Measurements from ENCODE around the gene DOCK1.
A peak's percentile ranks its signal among the peaks of the same experiment; 100 is the strongest.
"Not testable (repeated sequence)": the region's sequence is repeated elsewhere in the genome, so short reads cannot be mapped to it uniquely, and the experiment has no call there.

The DOCK1 gene

GRCh38 chr10:126892226-126893175 lies 12.7 kb upstream of the DOCK1 start:
- no peak overlapping the region for H3K4me3 ChIP-seq (replicated peaks in 1 of 2; ENCODE audit: low read depth in 2 of 2, low read length in 2 of 2)
- DNase-seq (ENCODE audit: low read depth in 2 of 2) = no peak
- TF ChIP-seq, protein P1, sequence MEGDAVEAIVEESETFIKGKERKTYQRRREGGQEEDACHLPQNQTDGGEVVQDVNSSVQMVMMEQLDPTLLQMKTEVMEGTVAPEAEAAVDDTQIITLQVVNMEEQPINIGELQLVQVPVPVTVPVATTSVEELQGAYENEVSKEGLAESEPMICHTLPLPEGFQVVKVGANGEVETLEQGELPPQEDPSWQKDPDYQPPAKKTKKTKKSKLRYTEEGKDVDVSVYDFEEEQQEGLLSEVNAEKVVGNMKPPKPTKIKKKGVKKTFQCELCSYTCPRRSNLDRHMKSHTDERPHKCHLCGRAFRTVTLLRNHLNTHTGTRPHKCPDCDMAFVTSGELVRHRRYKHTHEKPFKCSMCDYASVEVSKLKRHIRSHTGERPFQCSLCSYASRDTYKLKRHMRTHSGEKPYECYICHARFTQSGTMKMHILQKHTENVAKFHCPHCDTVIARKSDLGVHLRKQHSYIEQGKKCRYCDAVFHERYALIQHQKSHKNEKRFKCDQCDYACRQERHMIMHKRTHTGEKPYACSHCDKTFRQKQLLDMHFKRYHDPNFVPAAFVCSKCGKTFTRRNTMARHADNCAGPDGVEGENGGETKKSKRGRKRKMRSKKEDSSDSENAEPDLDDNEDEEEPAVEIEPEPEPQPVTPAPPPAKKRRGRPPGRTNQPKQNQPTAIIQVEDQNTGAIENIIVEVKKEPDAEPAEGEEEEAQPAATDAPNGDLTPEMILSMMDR (IDR thresholded peaks at IDR 0.05; ENCODE audit: low read depth, low read length) = no peak

DNA sequence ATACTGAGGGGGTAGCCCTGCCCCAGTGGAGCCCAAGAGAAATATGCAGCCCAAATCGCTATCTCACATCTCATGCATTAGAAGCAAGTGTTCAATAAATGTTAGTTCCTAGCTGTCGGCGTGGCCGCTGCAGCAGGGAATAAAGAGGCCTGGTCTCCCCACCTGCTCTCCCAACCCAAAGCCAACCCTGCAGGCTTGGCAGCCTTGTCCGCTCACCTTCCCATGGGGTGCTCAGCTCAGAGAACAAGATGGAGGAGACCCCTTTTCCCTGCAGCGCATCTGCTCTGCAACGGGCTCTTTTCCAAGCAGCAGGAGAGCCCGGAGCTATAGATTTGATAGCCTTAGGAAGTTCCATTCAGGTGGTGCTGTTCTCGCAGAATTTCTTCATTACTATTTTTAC lies 12.0 kb upstream of the DOCK1 start:
- H3K4me3 ChIP-seq (replicated peaks in 1 of 2; ENCODE audit: low read depth in 2 of 2, low read length in 2 of 2) = no peak overlapping the region
- TF ChIP-seq, protein P1 (IDR thresholded peaks at IDR 0.05; ENCODE audit: low read depth, low read length) = no peak
- no peak for DNase-seq (ENCODE audit: low read depth in 2 of 2)

GRCh38 chr10:126893841-126894240 lies 11.4 kb upstream of the DOCK1 start:
- TF ChIP-seq, protein P1 (IDR thresholded peaks at IDR 0.05; ENCODE audit: low read depth, low read length) = no peak
- DNase-seq (ENCODE audit: low read depth in 2 of 2) = no peak
- H3K4me3 ChIP-seq (replicated peaks in 1 of 2; ENCODE audit: low read depth in 2 of 2, low read length in 2 of 2) = no peak overlapping the region

GRCh38 chr10:126895214-126895781 lies 9.9 kb upstream of the DOCK1 start:
- no peak for DNase-seq (ENCODE audit: low read depth in 2 of 2)
- H3K4me3 ChIP-seq (replicated peaks in 1 of 2; ENCODE audit: low read depth in 2 of 2, low read length in 2 of 2) = no peak overlapping the region
- TF ChIP-seq, protein P1 (IDR thresholded peaks at IDR 0.05; ENCODE audit: low read depth, low read length) = no peak

DNA sequence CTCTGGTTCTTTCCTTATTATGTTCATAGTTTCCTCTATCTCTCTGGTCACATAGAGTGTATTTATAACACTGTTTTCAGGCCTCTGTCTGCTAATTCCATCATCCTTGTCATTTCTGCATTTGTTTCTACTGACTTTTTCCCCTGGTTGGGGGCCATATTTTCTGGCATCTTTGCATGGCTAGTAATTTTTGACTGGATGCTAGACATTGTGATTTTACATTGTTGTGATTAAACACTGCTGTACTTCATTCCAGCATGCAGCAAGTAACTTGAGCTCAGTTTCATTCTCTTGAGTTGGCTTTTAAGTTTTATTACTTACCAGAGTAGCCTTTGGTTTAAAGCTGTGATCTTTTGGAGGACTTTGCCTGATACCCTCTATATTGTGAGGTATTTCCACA lies 6.8 kb upstream of the DOCK1 start:
- no peak overlapping the region for H3K4me3 ChIP-seq (replicated peaks in 1 of 2; ENCODE audit: low read depth in 2 of 2, low read length in 2 of 2)
- no peak for DNase-seq (ENCODE audit: low read depth in 2 of 2)
- TF ChIP-seq, protein P1 (IDR thresholded peaks at IDR 0.05; ENCODE audit: low read depth, low read length) = no peak

DNA sequence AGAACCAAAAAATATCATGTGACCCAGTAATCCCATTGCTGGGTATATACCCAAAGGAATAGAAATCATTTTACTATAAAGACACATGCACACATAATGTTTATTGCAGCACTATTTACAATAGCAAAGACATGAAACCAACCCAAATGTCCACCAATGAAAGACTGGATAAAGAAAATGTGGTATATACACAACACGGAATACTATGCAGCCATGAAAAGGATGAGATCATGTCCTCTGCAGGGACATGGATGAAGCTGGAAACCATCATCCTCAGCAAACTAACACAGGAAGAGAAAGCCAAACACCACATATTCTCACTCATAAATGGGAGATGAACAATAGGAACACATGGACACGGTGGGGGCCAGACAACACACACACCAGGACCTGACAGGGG lies 5.7 kb upstream of the DOCK1 start:
- not testable (repeated sequence) for H3K4me3 ChIP-seq (replicated peaks in 1 of 2; ENCODE audit: low read depth in 2 of 2, low read length in 2 of 2)

DNA sequence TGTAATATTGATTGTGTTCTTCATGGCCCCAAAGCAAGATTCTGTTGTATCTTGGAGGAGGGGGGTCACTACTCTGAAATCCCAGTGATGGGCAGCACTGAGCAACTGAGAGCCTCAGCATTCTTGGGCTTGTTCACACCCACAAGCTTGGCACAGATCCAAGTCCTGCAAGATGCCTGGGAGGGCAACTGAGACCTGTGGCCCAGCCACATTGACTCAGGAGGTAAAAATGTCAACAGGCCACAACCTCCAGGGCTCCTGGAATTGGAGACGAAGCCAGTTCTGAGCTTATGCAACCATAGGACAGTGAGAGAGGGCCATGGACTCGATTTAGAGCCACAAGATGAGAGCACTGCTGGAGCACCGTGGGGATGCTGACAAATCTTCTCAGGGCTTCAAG lies 3.1 kb upstream of the DOCK1 start:
- TF ChIP-seq, protein P1 (IDR thresholded peaks at IDR 0.05; ENCODE audit: low read depth, low read length) = peak; percentile 46
- DNase-seq (ENCODE audit: low read depth in 2 of 2) = peak; percentile 70 to 85
- H3K4me3 ChIP-seq (replicated peaks in 1 of 2; ENCODE audit: low read depth in 2 of 2, low read length in 2 of 2) = no peak overlapping the region

More for the DNA sequence above, 5.7 kb upstream of the DOCK1 start:
- DNase-seq (ENCODE audit: low read depth in 2 of 2) = not testable (repeated sequence)
